ENCODE data around the gene VPS50.

- peak in 3 of 4 experiments; percentile 34 to 44 (median 39) for TF ChIP-seq CTCF (IDR thresholded peaks at IDR 0.05)
- TF ChIP-seq POLR2AphosphoS5 (IDR thresholded peaks at IDR 0.05) = peak; percentile 27
- no peak for TF ChIP-seq EP300 (IDR thresholded peaks at IDR 0.05)
Measured at GRCh38 chr7:93231799-93232672, at the start of gene VPS50.
